GM21528 (cell line): ENCODE measurements around the gene HUS1B.

ENCODE experiments used
- ATAC-seq: cut with Tn5 transposase; IDR thresholded peaks from one replicate; pipeline ENCODE4 v1.9.1; 2021; ENCODE audit warnings: mild to moderate bottlenecking, moderate library complexity; ENCODE audit not compliant: unreplicated experiment, low FRiP score

HUS1B gene

DNA sequence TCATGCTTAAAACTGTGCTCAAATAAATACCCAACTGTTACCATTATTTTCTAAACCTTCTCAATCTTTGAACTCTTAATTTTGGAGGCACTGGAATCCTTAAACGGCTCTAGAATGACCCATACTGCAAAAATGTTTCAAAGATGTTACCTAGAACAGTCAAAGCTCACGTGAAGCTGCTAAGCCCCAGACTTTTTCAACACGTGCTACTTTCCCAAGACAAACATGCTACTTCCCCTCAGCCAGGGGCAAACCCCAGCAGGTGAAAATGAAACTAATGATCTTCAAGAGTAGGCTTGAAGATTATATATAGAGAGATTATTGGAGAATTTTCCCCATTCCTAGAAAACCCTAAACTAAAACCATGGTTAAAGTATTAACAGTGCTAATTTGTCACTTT lies 28.1 kb downstream of the HUS1B start:
- ATAC-seq, result no peak

DNA sequence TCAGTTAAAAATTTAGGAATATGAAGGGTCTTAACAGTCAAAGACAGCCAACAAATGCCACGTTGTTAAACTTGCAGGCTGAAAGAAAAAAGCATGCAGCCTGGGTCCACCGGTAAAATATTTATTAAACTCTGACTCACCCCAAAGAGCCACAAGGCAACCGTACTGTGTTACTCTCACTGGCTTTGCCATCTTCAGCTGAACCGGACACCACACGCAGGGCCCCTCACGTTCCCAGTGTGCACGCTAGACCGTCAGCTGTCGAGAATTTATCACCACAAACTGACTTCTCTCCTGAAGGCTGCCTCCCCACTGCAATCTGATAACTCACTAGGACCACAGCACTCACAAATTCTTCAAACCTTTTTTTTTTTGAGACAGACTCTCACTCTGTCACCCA lies 30.7 kb downstream of the HUS1B start:
- no peak for ATAC-seq

DNA sequence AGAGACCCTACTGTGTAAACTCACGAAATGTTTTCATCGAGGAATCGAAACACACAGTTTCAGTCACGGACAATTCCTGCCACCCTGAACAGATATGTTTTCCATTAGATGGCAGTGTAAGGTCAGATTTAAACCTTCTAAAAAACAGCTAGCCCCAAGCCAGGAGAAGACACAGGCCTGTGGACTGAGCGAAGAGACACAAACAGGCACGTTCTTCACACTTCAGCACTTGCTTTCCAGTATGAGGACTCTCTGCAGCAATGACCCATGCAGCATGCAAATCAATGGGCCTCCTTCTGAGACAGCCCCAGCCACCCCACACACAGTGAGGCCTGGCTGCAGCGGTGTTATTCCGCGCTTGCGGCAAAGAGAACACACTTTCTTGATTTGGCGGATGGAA lies 31.9 kb downstream of the HUS1B start:
- no peak for ATAC-seq

DNA sequence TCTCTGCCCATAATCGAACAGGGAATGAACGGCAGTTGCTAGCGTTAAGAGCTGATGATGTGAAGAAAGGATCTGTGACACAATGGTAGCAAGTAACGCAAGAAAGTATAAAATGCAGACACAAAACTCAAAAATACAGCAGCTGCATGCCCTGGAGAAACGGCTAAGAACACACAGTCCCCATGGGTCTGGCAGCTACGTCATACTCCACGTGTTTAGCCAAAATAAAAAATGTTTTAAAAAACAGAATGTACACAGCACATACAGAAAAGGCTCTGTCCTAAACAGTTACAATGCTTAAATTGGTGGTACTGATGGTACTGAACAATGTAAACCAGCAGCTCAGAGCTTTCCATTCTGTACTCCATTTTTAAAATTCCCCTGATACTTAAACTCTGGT lies 34.4 kb downstream of the HUS1B start:
- ATAC-seq, result no peak

DNA sequence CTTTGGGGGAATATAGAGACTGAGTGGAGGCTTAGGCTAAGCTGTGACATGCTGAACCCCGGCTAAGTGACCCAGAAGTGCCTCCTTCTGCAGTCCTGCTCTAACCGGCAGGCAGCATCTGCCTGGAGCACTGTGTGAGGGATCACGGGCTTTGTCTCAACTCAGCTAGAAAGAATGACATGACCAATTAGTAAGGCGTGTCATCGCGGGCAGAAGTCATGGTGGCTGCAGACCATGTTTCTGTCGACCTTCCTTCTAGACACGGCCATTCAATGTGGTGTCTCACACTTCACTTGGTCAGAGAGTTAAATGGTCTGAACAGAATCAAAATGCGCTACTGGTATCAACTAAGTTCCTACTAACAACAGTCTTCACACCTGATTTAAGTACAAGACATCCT lies 35.0 kb downstream of the HUS1B start:
- ATAC-seq, result no peak

DNA sequence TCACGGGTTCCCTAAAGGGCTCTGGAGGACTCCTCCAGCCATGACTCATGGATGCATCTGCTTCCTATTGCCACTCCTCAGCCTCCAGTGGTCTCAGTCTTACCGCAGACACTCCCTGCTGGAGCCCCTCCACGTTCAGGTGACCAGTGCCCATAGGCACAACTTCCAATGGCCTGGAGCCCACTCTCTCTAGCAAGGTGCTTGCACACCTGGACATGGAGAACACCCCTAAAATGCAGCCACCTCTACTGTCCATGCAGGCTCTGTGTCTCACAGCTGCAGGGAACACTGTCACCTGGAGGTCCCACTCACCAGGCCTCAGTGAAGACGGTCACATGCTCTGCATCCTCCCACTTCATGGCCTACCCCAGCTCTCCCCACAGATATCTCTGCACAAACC lies 36.0 kb downstream of the HUS1B start:
- no peak for ATAC-seq

DNA sequence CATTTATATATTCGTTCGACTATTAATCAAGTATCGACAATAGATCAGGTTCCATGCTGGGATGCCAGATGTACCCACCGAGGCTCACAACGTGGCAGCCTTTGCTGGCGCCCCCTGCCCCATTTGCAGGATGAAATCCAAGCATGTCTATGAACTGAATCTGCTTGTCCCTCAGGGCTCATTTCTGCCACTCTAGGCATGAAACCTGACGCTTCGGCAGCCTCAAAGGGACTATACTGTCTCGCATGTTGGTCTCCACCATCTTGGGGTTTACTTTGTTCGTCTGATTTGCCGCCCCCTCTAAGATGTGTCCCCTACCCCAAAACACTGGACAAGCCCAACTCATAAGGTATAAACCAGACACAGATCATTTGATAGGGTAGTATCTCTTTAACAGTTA lies 36.7 kb downstream of the HUS1B start:
- no peak for ATAC-seq

DNA sequence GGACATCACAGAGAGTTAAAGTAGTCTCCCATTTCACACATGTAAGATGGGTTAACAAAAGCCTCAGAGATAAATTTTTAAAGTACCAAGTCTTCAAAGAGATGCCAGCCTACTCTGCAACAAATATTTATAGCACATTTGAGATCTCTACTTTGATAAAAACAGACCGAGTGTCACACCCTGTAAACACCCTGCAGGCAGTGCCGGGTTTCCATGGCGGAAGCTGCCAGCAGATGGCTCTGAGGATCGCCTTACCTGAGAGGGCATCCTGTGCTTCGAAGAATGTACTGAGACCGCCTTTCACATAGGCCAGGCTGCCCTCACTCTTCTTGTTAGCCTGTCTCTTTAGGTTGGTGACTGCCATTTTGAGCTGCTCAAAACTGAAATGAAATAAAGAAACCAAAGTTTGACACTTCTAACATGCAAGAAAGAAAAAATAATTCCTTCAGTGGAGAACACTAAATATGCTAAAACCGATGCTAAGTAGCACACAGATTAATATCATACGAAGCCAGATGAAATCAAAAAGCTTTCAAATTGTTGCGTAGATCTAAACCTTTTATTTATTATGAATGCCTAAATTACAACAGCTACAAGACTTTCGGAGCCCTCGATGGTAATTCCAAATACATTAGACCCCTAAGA lies 39.3 kb downstream of the HUS1B start:
- no peak for ATAC-seq

DNA sequence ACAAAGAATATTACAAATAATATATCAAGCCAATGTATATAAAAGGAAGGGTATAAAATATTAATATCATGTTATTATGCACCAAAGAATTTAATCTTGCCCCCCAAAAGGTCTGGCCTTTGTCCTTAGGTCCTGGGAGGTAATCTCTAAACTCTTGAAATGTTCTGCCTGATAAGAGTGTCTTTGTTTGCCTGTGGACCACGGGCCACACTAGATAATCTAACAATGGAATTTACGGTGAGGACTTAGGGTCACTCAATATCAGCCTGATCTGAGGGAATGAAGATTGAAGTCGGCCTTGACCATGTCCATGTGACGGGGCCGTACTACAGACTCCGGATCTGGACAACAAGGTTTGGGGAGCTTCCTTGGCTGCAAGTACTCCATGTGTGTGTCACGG lies 42.9 kb downstream of the HUS1B start:
- no peak for ATAC-seq

DNA sequence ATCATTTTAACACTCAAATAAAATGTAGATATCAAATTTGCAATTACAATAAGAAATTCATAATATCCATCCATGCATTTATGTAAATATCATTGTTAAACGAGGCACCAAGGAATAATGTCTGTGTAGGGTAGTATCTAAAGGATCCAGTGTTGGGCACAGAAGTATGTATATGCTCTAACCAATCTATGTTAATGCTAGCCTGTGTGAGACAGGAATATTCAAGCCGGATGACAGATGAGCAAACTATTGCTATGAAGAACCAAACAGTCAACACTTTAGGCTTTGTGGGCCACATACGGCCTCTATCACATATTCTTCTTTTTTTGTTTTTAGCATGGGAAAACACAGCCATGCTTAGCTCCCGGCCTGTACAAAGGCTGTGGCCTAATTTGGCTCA lies 45.0 kb downstream of the HUS1B start:
- ATAC-seq, result no peak

DNA sequence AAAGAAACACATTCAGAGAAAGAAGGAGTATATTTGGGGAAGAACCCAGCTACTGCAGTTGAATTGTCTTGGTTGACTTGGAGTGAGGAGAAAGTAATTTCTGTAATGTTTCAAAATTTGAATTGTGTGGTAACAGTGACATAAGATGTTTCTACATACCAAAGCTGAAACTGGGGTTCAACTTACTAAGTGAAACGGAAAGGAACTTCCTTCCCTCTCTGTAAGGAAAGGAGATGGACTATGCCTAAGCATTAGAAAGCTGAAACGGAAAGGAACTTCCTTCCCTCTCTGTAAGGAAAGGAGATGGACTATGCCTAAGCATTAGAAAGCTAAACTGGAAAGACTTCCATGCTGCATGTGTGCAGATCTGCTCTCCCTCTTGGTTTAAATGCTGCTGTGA lies 46.0 kb downstream of the HUS1B start:
- ATAC-seq, result no peak

DNA sequence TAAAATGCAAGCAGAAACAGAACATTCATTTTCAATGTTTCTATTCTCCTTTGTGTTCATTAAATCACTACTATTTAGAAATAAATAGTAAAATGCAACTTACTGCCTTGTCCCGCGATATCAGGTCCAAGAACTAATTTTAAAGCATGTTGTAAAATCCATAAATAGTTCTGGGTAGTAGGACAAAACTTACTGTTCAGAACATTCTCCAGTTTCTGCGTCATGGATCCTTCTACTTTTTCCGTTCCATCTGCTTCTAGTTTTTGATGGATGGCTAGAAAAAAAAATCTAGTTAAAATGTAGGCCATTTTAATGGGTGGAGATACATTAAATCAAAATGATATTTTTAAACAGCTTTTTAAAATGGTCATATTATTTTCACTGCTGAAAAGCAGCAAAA lies 47.0 kb downstream of the HUS1B start:
- ATAC-seq, result no peak

DNA sequence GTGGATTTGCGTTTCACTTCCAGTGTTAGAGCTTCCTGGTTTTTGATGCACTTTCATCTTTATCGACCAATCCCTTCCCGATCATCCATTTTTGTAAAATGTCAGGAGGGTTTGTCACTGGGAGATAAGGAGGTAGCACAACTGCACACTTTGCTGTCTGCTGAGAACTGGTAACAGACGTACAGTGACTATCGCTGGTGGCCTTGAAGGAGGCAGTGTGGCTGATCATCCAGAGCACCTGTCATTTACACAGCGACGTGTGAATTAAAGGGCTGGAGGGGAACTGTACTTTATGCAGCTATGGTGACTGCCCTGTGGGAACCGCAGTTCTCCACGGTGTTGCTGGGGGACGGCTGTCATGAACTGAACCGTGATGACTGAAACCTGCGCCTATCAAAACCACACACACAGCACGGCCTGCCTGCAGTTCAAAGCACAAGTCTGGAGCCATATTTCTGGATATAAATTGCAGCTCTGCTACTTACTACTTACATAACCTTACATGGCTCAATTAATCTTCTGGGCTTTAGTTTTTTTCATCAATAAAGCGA lies 50.0 kb downstream of the HUS1B start:
- ATAC-seq, result no peak
